NCI-H2196 (cell line): ENCODE data around the gene SP3.

Experiments used
- DNase-seq: peaks from one replicate; lab custom pipeline; 2025; ENCODE audit not compliant: unreplicated experiment; lab: John Stamatoyannopoulos, UW

The SP3 gene

DNA sequence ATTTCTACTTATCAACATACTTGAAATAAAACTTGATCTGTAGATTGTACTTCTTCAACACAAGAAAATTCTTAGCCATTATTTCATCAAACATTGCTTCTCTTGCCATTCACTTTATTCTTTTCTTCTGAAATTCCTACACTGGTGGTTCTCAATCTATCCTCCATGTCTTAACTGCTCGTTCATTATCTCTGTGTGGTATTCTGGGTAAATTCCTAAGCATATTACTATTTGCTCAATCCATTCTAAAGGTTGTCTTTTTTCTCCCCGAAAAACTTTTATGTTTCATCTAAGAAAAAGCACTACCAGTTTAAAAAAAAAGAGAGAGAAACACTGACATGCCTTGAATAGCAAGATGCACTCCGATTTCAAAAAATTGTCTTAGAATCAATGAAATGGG, 18.0 kb downstream of the SP3 start:
- DNase-seq, result no peak

DNA sequence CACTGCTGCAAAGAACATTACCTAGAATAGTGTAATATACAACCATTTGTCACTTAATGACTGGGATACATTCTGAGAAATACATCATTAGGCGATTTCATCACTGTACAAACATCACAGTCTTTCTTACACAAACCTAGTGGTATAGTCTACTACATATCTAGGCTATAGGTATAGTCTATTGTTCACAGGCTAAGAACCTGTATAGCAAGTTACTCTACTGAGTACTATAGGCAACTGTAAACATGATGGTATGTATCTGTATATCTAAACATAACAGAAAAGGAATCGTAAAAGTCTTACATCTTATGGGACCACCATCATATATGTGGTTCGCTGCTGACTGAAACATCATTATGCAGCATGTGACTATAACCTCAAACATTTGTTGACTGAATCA, 21.4 kb downstream of the SP3 start:
- no peak for DNase-seq

DNA sequence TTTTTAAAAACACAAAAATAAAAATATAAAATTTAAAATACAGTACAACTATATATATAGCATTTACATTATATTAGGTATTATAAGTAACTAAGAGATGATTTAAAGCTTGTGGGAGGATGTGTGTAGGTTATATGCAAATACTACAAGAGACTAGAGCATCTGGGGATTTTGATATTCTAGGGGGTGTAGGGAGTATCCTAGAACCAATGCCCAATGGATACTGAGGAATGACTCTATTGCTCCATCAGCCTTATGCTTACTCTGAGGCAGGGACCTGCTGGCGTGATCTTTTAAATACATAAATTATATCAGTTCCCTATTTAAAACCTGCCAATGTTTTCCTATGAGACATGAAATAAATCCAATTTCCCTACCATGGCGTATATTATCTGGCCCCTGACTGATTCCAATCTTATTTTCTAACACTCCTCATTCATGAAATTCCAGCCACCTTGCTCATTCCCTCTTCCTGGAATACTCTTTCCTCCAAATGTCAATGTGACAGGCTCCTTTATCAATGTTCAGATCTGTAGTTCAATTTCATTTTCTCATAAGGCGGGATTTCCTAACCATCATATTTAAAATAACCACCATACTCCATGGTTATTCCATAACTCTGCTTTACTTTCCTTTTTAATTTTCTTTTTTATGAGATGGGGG, 22.2 kb downstream of the SP3 start:
- DNase-seq, result no peak

DNA sequence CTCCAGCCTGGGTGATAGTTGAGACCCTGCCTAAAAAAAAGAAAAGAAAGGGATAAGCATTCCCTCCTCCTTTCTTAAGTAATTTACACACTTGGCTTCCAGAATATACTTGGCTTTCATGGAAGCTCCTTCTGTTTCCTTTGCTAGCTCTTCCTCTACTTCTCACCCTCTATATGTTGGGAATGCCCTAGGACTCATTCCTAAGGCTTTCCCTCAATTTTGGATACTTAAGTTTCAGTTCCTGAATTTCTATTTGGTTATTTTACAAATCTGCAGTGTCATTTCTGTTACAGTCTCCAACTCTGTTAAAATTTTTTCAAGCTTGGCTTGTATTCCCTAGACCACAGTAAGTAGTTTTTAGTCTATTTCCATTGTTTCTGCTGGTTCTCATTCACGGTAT, 23.6 kb downstream of the SP3 start:
- no peak for DNase-seq

DNA sequence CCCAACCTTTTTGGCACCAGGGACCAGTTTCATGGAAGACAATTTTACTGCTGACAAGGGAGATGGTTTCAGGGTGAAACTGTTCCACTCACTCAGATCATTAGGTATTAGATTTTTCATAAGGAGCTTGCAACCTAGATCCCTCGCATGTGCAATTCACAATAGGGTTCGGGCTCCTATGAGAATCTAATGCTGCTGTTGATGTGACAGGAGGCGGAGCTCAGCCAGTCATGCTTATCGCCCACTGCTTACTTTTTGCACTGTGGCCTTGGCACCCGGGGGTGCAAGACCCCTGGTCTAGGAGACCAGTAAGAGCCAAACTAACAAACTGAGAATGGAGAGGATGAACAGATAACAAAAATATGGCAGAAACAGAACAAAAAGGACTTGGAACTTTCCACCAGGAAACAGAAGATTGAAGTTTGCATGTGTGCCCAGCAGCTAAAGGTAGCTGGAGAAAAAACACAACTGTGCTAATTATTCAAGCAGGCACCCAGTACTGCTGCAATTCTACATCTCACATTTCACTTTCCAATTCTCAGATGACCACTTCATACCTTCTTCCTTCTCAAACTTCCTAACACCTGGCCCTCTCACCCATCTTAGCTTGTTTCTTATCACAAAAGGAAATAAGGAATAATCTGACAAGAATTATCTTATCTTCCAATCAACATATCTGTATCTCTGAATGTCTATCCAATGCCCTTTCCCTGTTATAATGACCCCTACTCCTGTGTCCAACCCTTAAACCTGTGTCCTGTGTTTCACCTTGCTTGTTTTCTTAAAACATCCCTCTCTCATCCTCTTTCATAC, 24.8 kb downstream of the SP3 start:
- no peak for DNase-seq

DNA sequence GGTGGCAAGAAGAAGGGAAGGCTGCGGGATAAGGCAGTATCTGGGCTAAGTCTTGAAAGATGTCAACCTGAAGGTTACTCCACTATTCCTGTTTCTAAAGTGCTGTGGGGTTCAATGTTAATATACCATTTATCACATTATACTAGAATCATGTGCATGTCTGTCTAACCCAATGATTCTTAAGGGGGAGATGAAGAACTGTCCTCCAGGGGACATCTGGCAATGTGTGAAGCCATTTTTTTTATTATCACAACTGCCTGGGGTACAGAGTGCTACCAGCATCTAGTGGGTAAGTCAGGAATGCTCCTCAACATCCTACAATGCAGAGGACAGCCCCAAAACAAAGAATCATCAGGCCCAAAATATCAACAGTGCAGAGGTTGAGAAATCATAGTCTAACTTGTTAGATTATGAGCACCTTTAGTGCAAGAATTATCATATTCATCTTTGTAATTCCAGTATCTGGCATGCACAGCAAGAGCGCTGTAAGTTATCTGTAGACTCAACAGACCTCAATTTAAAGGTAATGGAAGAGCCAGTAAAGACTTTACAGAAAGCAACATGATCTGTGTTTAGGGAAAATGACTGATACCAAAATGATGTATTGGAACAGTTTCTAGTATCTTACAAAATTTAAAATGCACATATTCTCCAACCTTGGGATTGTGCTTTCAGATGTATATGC, 26.3 kb downstream of the SP3 start:
- no peak for DNase-seq

DNA sequence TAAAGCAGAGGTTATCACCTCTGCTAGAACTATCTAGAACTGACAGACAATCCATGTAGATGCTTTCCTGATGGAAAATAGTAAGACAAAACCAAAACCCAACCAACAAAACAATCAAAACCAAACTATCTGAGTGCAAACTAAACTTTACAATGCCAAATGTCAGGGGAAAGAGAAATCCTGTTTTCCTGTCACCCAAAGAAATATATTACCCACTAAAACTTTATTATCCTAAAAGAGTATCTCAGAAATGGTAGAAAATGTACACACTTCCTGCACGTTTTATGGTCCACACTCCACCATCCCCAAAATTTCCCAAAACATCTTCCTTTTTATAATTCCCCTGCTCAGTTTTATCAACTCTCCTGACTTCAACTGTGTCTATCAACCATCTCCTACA, 29.9 kb downstream of the SP3 start:
- no peak for DNase-seq

DNA sequence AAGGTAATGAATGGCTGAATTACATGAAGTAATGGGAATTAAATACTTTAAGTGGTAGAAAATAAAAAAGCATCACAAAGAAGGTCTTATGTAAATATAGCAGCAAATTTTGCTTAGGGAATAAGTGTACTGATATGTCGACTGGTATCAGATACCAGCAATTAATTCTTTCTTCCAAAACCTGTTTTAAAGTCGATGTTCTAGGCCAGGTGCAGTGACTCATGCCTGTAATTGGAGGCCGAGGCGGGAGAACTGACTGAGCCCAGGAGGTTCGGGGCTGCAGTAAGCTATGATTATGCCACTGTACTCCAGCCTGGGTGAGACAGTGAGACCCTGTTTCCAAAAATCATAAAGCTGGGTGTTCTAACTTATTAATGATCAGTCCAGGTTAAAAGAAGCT, 30.3 kb downstream of the SP3 start:
- DNase-seq, result peak; percentile 43

DNA sequence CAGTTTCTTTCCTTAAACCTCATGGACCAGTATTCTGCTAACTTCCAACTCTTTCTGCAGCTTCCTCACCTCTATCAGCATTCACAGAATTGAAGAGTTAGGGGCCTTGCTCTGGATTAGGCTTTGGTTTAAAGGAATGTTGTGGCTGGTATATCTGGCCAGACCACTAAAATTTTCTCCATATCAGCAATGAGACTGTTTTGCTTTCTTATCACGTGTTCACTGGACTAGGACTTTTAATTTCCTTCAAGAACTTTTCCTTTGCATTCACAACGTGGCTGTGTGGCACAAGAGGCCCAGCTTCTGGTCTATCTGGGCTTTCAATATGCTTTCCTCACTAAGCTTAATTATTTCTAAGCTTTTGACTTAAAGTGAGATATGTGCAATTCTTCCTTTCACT, 33.4 kb downstream of the SP3 start:
- no peak for DNase-seq

DNA sequence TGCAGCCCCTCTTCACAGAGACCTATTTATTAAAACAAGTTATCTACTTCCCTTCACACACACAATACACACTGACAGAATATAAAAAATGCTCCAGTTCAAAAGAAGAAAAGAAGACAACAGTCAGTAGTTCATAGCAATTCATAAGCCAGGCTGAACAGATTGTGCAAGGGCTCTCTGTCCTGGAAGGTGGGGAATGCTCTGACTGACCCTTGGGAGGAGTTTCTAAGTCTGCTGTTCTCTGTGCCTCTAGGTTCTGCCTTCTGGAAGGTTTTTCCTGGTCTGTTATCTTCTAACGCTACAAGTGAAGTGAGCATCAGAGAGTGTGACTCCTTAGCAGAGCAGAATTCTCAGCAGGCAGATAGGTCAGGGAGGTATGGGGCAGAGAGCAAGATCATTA, 35.7 kb downstream of the SP3 start:
- no peak for DNase-seq

DNA sequence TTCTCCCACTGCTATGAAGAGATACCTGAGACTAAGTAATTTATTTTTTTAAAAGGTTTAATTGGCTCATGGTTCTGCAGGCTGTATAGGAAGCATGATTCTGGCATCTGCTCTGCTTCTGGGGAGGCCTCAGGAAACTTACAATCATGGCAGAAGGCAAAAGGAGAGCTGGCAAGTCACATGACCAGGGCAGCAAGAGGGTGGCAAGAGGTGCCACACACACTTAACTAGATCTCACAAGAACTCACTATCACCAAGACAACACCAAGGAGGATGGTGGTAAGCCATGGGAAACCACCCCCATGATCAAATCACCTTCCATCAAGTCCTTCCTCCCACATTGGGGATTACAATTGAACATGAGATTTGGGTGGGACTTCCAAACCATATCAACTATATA, 38.3 kb downstream of the SP3 start:
- no peak for DNase-seq

DNA sequence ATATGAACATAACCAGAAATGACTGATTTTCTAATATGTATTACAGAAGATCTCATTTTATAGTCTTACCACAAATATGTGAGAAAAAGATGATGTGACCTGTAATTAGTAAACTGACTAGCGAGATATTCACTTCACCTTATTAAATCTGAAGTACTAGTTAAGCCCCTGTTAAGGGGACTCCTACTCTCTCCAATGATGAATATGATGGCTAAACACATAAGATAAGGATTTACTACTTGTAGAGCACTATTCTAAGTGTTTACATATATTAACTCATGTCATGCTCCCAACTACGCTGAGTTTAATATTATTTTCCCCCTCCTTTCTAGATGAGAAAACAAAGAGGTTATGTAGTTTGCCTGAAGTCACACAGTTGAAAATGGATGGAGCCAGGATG, 40.9 kb downstream of the SP3 start:
- no peak for DNase-seq

DNA sequence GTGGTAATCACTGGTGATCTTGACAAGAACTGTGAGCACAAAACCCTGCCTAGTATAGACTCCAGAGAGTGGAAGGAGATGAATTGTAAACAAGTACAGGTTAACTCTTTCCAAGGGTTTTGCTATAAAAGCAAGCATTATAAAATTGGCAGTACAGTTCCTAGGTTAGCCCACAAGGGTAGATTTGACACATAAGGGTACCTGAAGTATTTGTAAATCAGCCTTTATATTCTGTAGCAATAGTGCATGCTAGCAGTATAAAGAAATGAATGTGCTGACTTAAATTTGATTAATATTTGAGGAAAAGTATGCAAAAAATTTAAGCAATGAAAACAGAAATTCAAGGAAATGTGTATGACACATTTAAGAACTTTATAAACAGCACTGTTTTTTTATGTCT, 42.4 kb downstream of the SP3 start:
- no peak for DNase-seq

DNA sequence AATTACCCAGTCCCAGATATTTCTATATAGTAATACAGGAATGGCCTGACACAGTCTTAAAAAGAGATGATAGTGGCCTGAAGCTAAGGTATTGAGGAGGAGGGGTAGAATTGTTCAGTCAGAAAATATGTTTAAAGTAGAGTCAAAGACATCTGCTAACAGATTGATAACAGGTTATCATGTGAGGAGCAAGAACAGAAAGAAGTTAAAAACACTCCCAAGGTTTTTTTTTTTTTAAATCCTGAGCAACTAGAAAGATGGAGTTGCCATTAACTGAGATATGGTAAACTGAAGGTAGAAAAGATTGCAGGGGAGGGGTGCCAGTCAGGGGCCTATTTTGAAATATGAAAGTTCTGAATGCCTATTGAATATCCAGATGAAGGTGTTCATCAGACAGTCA, 43.1 kb downstream of the SP3 start:
- no peak for DNase-seq

DNA sequence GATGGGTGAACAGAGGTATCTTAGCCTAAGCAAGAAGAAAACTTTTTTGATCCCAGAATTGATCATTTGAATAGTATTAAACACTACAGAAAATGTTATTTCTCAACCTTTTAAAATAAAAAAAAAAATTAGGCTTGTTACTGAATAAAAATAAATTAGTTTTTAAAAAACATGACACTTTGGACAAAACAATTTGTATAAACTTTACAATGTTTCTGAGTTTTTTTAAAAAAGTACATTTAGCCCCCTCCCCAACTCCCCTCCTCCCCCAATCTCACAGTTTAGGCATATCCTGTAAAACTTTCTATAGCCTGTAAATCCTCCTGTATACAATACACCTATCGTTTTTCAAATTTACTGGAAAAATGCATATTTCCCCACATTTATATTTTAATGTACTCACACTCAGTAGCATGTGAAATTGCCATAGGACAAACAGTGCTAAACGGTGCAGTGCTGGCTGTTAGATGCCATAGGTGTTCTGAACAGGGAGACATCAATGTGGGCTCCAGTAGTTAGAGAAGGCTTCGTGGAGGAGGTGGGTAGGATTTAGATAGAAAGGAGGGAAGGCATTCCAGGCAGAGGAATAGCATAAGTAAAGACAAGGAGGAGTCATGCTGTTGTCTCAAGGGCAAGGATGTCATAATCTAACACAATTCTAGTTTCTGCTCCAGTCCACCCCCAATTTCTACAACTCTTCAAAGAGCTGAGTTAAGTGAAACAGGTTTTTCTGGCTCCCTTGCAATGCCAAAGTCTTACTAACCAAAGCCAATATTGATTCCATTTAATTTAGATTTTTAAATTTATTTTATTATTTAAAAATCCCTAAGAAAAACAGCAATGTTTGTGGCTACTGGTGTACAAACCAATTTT, 50.9 kb downstream of the SP3 start:
- no peak for DNase-seq

DNA sequence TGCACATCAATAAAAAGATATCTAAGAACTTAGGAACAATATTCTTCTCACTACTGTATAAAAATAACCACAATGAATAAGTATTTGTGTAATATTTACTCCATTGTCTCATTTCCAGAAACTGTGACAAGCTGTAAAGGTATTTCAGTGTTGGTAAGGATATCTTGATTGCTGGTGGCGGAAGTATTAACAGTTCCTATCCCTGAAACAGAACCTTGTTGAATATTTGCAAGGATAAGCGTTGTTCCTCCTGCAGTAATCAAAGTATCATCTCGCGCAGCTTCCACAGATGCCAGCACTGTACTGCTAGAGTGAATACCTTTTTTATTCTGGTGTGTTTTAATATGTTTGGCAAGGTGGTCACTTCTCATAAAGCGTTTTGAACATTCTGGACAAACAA, 55.3 kb downstream of the SP3 start:
- no peak for DNase-seq

DNA sequence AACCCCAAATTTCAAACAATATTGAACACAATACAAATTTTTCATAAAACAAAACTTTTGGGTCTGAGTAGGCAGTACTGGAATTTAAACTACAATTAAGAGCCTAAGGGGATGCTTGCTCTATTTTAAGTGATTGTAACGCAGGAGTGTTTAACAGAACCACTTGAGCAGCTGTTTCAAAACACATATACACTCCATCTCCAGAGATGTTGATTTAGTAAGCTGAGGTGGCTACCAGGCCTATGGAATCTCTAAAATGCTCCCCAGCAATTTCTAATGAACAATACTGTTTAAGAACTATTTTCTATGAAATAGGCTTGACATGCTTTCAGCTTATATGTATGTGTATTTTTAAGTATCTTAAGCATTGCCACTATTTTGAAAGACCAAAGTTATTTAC, 58.5 kb downstream of the SP3 start:
- no peak for DNase-seq

DNA sequence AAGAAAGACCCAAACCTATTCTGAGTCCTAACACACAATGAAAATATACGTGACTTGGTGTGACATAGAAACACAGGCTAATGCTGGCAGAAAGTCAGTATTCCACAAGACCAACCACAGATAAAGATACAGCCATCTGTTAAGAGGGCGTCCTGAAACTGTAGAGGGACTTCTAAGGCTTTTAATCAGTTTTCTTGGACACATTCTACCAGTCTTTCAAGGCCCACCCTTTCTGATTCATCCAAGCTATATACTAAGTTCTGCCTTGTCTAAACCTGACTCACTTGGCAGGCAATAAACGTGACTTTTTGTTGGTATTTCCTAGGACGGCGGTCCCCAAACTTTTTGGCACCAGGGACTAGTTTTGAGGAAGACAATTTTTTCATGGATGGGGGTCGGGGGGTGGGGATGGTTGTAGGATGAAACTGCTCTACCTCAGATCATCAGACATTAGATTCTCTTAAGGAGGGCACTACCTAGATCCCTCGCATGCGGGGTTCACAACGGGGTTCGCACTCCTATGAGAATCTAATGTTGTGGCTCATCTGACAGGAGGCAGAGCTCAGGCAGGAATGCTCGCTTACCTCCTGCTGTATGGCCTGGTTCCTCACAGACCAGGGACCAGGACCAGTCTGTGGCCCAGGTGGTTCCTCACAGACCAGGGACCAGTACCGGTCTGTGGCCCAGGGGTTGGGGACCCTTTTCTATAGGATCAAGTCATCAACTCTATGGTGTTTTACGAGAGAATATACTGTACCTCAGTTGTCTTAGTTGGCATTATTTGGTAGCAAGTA, 61.4 kb downstream of the SP3 start:
- DNase-seq, result no peak

DNA sequence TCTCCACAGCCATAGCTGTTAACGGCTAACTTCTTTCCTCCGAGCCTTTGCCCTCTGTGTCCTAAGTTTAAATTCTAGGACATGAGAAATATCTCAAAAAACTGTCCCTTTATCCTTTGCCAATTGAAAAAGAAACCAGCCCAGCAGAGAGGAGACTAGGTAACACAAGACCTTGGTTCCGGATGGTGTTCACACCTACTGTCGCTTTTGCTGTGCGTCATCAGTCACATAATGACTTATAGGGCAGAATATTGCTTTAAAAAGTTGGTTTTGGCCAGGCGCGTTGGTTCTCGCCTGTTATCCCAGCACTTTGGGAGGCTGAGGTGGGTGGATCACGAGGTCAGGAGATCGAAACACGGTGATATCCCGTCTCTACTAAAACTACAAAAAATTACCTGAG, 66.2 kb downstream of the SP3 start:
- DNase-seq, result no peak

DNA sequence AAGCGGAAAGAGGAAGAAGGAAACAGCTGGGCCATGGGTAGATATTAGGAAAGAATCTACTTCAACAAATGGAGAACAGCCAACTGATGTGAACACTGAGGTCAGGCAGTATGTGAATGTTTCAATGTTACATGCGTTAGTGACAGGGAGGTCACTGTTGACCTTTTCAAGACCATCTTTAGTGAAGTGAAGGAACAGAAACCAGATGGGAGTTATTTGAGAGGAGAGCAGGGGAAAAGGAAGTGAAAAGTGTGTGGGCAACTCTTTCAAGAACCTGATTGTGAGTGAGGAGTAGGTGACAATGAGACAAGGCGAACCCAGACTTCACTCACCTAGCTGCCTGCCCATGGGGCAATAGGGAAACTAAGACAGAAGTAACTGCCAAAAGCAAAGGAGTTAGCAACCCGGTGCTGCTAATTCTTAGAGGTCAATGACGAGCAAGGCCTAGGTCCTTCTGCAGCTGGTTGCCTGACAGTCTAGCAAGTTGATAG, 67.0 kb downstream of the SP3 start:
- no peak for DNase-seq
